Prostate gland (tissue), 2 donors: ENCODE measurements around the gene BZW2.

ENCODE experiments used
- POLR2AphosphoS5 ChIP-seq: sonication (generic); formaldehyde crosslinking; IDR thresholded peaks from one replicate; pipeline ENCODE4 v1.6.1; 2017; ENCODE audit warnings: antibody characterized with exemption
- TF ChIP-seq, protein P1 (sequence below), 4 experiments: fragments of 200-600 bp in 2 of 4; fragments of 450-650 bp in 2 of 4; sonication (generic) in 2 of 4; IDR thresholded peaks; 1 replicate in 3 of 4; 2 replicates in 1 of 4; pipeline ENCODE4 v1.5.1; 2016 to 2019; ENCODE audit warnings: antibody characterized with exemption in 4 of 4, mild to moderate bottlenecking in 2 of 4, moderate library complexity in 2 of 4

DNA sequence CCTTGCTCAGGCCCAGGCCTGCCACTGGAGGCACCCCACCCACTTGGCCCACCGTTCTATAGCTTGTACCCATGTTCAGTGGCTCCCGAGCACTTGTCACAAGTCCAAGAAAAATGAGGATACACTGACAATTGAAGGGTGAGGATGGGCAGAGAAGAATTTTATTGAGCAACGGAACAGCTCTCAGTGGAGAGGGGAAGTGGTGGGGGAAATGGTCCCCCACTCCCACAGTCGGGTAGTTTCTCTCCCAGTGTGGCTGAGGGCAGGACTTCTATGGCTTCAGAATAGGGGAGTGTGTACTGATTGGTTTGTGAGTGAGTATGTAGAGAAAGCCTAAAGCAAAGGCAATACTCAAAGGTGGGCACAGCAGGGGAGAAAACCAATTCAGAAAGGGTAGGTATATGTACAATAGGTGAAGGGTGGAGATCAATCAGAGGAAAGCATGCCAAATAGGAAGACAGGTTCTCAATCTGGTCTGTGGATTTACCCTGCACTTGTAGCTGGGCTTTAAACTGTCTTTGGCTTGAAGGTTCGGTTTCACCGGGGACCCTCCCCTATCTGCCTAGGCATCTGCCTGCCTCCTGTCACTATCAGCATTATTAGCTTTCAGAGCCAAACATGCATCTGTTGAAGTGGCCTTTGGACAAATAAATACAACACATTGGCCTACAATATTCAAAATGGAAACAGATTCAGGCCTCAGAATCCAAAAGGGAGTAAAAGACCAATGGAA is 98.7 kb downstream of the BZW2 start:
- TF ChIP-seq, protein P1, sequence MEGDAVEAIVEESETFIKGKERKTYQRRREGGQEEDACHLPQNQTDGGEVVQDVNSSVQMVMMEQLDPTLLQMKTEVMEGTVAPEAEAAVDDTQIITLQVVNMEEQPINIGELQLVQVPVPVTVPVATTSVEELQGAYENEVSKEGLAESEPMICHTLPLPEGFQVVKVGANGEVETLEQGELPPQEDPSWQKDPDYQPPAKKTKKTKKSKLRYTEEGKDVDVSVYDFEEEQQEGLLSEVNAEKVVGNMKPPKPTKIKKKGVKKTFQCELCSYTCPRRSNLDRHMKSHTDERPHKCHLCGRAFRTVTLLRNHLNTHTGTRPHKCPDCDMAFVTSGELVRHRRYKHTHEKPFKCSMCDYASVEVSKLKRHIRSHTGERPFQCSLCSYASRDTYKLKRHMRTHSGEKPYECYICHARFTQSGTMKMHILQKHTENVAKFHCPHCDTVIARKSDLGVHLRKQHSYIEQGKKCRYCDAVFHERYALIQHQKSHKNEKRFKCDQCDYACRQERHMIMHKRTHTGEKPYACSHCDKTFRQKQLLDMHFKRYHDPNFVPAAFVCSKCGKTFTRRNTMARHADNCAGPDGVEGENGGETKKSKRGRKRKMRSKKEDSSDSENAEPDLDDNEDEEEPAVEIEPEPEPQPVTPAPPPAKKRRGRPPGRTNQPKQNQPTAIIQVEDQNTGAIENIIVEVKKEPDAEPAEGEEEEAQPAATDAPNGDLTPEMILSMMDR (IDR thresholded peaks at IDR 0.05) = no peak
- TF ChIP-seq POLR2AphosphoS5 = no peak
